HepG2 (cell line): ENCODE data around the gene SLC25A19. TPM values are rescaled to one million over a fixed set of nuclear protein-coding genes. Genes with fewer than 3 reads are reported as not detected.

ENCODE experiments used
- CEBPB ChIP-seq: IDR thresholded peaks from 2 replicates; pipeline ENCODE4 v1.6.1; 2011; ENCODE audit warnings: low read depth, low read length, improper control_type of control experiment, borderline replicate concordance
- DPF2 ChIP-seq: sonication (generic); formaldehyde crosslinking; IDR thresholded peaks from 2 replicates; pipeline ENCODE4 v1.4.0; 2020; ENCODE audit warnings: mild to moderate bottlenecking, low read depth, missing genetic modification reagents, borderline replicate concordance
- EP300 ChIP-seq, 3 experiments: sonication (generic) in 1 of 3; formaldehyde crosslinking in 1 of 3; IDR thresholded peaks; 2 replicates each; pipeline versions ENCODE4 v1.5.1 to v1.6.1; 2011 to 2020; ENCODE audit warnings: low read depth in 2 of 3, low read length in 2 of 3, borderline replicate concordance in 1 of 3, improper control_type of control experiment in 1 of 3, mild to moderate bottlenecking in 1 of 3, missing genetic modification reagents in 1 of 3, moderate library complexity in 1 of 3
- FOXO1 ChIP-seq: sonication (generic); formaldehyde crosslinking; IDR thresholded peaks from 2 replicates; pipeline ENCODE4 v1.4.0; 2020; ENCODE audit warnings: missing genetic modification reagents
- HES4 ChIP-seq: sonication (generic); formaldehyde crosslinking; IDR thresholded peaks from 2 replicates; pipeline ENCODE4 v1.9.0; 2021; ENCODE audit warnings: mild to moderate bottlenecking, missing genetic modification reagents, borderline replicate concordance
- HOXA9 ChIP-seq: sonication (generic); formaldehyde crosslinking; IDR thresholded peaks from 2 replicates; pipeline ENCODE4 v1.8.1; 2022; ENCODE audit warnings: missing genetic modification reagents, mild to moderate bottlenecking, moderate library complexity, borderline replicate concordance
- MAFG ChIP-seq: sonication (generic); formaldehyde crosslinking; IDR thresholded peaks from 2 replicates; pipeline ENCODE4 v1.5.1; 2020; ENCODE audit warnings: mild to moderate bottlenecking, missing genetic modification reagents
- MLXIP ChIP-seq: sonication (generic); formaldehyde crosslinking; IDR thresholded peaks from 2 replicates; pipeline ENCODE4 v1.9.0; 2021; ENCODE audit warnings: missing genetic modification reagents, borderline replicate concordance
- MTF2 ChIP-seq: sonication (generic); formaldehyde crosslinking; IDR thresholded peaks from 2 replicates; pipeline ENCODE4 v1.5.0; 2020; ENCODE audit warnings: missing genetic modification reagents, borderline replicate concordance
- NR2C2 ChIP-seq: sonication (generic); formaldehyde crosslinking; IDR thresholded peaks from 2 replicates; pipeline ENCODE4 v1.4.0; 2020; ENCODE audit warnings: missing genetic modification reagents, mild to moderate bottlenecking, moderate library complexity, borderline replicate concordance
- REPIN1 ChIP-seq: sonication (generic); formaldehyde crosslinking; IDR thresholded peaks from 2 replicates; pipeline ENCODE4 v1.8.0; 2022; ENCODE audit warnings: missing genetic modification reagents, low read depth, mild to moderate bottlenecking, borderline replicate concordance
- TAF1 ChIP-seq: sonication (generic); formaldehyde crosslinking; IDR thresholded peaks from 2 replicates; pipeline ENCODE4 v1.4.0; 2020; ENCODE audit warnings: missing genetic modification reagents
- TSC22D2 ChIP-seq: sonication (generic); formaldehyde crosslinking; IDR thresholded peaks from 2 replicates; pipeline ENCODE4 v1.5.1; 2020; ENCODE audit warnings: missing genetic modification reagents, mild to moderate bottlenecking, borderline replicate concordance
- UBTF ChIP-seq: sonication (generic); formaldehyde crosslinking; IDR thresholded peaks from 2 replicates; pipeline ENCODE4 v1.4.0; 2020; ENCODE audit warnings: mild to moderate bottlenecking, missing genetic modification reagents
- ZFP90 ChIP-seq: sonication (generic); formaldehyde crosslinking; IDR thresholded peaks from 2 replicates; pipeline ENCODE4 v1.8.0; 2022; ENCODE audit warnings: missing genetic modification reagents, mild to moderate bottlenecking, inconsistent platforms, borderline replicate concordance
- ZMYM4 ChIP-seq: sonication (generic); formaldehyde crosslinking; IDR thresholded peaks from 2 replicates; pipeline ENCODE4 v1.8.1; 2023; ENCODE audit warnings: mild to moderate bottlenecking, missing genetic modification reagents
- ZNF44 ChIP-seq: sonication (generic); formaldehyde crosslinking; IDR thresholded peaks from 2 replicates; pipeline ENCODE4 v1.5.1; 2020; ENCODE audit warnings: mild to moderate bottlenecking, missing genetic modification reagents
- ZNF451 ChIP-seq: sonication (generic); formaldehyde crosslinking; IDR thresholded peaks from 2 replicates; pipeline ENCODE4 v1.5.0; 2020; ENCODE audit warnings: mild to moderate bottlenecking, missing genetic modification reagents
- ZNF580 ChIP-seq: IDR thresholded peaks from 2 replicates; pipeline ENCODE4 v1.6.1; 2016; ENCODE audit warnings: low read depth, borderline replicate concordance
- ZSCAN30 ChIP-seq: sonication (generic); formaldehyde crosslinking; IDR thresholded peaks from 2 replicates; pipeline ENCODE4 v1.5.0; 2020; ENCODE audit warnings: mild to moderate bottlenecking, missing genetic modification reagents
- ZSCAN31 ChIP-seq: sonication (generic); formaldehyde crosslinking; IDR thresholded peaks from 2 replicates; pipeline ENCODE4 v1.5.0; 2020; ENCODE audit warnings: low read depth, mild to moderate bottlenecking, missing genetic modification reagents
- polyA plus RNA-seq, 8 experiments: library from polyadenylated mRNA; depleted of rRNA in 3 of 8; stranded (reverse) in 7 of 8; unstranded in 1 of 8; fragments of >200 nt; fragmentation: Illumina TruSeq in 4 of 8; extraction: Trizol in 4 of 8; gene quantifications; 2 replicates each; pipeline versions ENCODE4 v1.2.1 to v1.2.3, GENCODE V29; 2011 to 2016; ENCODE audit warnings: low read depth in 4 of 8, missing spikeins in 1 of 8, mixed read lengths in 1 of 8; ENCODE audit not compliant: insufficient read depth in 1 of 8
- total RNA-seq, 5 experiments: library from RNA; depleted of rRNA; stranded (reverse); fragments of >200 nt; fragmentation: Illumina TruSeq; extraction: Trizol; gene quantifications; 2 replicates each; pipeline ENCODE4 v1.2.3, GENCODE V29; 2016; ENCODE audit warnings: low read depth in 1 of 5

Gene SLC25A19
- total and polyA plus RNA-seq, 2 of the 13 experiments (the other 11 are each of a cell fraction or from before 2014, with no cell fraction given), result 24.4 to 41.4 TPM

- TF ChIP-seq REPIN1 (CRISPR knock-in tag) (peak; percentile 64; the same call in 1 of the 2 replicates), HES4 (no peak), ZFP90 (CRISPR knock-in tag) (peak; percentile 21; the same call in 1 of the 2 replicates), HOXA9 (CRISPR knock-in tag) (no peak), UBTF (CRISPR knock-in tag) (0 out of 2 replicates have a peak, but pooled peaks have one; percentile 35), EP300 (IDR thresholded peaks at IDR 0.05; ENCODE audit: low read depth in 2 of 2, low read length in 2 of 2) (peak in 1 of 2 experiments; percentile 95; a peak in 2 of 4 replicates), EP300 (CRISPR knock-in tag; IDR thresholded peaks at IDR 0.05; ENCODE audit: borderline replicate concordance) (peak; percentile 83; the same call in 1 of the 2 replicates), ZNF580 (CRISPR knock-in tag) (peak; percentile 53; the same call in 1 of the 2 replicates), ZSCAN30 (CRISPR knock-in tag) (0 out of 2 replicates have a peak, but pooled peaks have one; percentile 21), CEBPB (peak; percentile 40; the same call in 1 of the 2 replicates), TAF1 (CRISPR knock-in tag) (peak; percentile 59; the same call in 1 of the 2 replicates), ZSCAN31 (peak; percentile 62; the same call in 1 of the 2 replicates), DPF2 (peak; percentile 86), ZMYM4 (CRISPR knock-in tag) (peak; percentile 90), ZNF451 (CRISPR knock-in tag) (no peak; the same call in 1 of the 2 replicates), NR2C2 (CRISPR knock-in tag) (peak; percentile 66), MTF2 (CRISPR knock-in tag) (no peak), MLXIP (CRISPR knock-in tag) (no peak), ZNF44 (no peak), FOXO1 (peak; percentile 96), TSC22D2 (0 out of 2 replicates have a peak, but pooled peaks have one; percentile 48), MAFG (CRISPR knock-in tag) (no peak)
Observed at GRCh38 chr17:75295201-75296158, 6.2 kb upstream of the SLC25A19 start (continued).
